GM12874 (cell line): ENCODE results near the gene COL4A6.

Experiments
- TF ChIP-seq, protein P1 (sequence below): IDR thresholded peaks from 2 replicates; pipeline ENCODE4 v1.5.1; 2011; ENCODE audit warnings: low read depth, mild to moderate bottlenecking, control low read depth, low read length, moderate library complexity; ENCODE audit not compliant: insufficient read depth

COL4A6 gene

DNA sequence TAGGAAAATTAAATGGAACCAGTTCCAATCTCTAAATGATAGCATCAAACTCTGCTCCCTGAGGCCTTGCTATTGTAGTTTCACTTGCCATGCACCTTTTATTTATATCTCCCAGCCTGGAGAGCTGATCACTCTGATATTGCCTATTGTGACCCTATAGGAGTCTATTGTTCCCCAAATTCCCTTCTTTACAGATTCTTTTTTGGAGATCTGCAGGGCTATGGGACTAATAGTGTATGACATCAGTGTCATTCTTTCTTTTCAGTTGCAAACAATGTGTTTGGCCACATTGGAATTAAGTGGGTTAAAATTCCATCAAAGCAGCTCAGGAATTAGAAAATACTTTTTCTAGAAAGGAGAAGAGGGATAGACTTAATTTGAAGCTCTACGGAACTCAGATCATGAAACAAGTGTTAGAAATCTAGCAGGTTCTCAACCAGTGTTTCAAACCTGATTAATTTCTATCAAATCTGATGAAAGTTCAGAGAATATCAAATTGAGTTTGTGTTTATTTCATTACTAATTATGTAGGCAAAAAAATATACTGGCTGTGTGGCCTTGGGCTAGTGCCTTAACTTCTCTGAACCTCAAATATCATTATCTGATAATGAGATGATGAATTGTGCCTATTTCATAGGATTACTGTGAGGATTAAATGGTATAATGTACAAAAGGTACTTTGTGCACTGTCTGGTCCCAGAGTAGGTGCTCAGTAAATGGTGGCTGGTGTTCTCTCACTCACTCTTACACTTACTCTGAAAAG lies 71.4 kb downstream of the COL4A6 start:
- TF ChIP-seq, protein P1, sequence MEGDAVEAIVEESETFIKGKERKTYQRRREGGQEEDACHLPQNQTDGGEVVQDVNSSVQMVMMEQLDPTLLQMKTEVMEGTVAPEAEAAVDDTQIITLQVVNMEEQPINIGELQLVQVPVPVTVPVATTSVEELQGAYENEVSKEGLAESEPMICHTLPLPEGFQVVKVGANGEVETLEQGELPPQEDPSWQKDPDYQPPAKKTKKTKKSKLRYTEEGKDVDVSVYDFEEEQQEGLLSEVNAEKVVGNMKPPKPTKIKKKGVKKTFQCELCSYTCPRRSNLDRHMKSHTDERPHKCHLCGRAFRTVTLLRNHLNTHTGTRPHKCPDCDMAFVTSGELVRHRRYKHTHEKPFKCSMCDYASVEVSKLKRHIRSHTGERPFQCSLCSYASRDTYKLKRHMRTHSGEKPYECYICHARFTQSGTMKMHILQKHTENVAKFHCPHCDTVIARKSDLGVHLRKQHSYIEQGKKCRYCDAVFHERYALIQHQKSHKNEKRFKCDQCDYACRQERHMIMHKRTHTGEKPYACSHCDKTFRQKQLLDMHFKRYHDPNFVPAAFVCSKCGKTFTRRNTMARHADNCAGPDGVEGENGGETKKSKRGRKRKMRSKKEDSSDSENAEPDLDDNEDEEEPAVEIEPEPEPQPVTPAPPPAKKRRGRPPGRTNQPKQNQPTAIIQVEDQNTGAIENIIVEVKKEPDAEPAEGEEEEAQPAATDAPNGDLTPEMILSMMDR, result no peak

DNA sequence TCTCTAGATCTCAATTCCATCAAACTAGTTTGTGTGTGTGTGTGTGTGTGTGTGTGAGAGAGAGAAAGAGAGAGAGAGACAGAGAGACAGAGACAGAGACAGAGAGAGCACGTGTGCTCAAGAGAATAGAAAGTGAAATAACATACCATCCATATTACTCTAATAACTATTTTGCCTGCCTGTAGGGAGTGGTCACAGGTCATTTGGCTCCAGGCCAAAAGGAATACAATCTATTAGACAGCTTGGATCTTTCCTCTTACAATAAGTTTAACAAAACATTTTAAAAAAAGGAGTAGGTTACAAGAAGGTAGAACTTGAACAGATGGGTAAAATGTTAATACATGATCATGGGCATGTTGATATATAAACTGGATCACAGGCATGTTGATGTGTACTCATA lies 76.2 kb downstream of the COL4A6 start:
- TF ChIP-seq, protein P1, result no peak

DNA sequence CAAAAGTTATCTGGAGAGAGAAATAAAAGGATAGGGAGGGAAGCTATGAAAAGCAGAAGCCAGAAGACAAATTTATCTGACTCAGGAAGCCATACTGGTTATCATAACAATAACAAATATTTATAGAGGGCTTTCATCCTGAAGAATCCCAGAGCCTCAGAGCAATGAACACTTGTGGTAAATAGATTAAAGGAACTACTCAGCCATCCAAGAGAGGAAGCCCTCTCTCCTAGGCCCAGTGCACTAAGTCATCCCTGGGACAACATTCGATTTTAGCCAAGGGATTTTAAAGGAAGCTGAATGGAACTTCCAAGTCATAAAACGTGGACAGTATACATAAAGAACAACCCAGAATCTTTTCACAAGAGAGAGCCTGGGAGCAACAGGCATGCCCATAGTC lies 76.9 kb downstream of the COL4A6 start:
- TF ChIP-seq, protein P1, result no peak

DNA sequence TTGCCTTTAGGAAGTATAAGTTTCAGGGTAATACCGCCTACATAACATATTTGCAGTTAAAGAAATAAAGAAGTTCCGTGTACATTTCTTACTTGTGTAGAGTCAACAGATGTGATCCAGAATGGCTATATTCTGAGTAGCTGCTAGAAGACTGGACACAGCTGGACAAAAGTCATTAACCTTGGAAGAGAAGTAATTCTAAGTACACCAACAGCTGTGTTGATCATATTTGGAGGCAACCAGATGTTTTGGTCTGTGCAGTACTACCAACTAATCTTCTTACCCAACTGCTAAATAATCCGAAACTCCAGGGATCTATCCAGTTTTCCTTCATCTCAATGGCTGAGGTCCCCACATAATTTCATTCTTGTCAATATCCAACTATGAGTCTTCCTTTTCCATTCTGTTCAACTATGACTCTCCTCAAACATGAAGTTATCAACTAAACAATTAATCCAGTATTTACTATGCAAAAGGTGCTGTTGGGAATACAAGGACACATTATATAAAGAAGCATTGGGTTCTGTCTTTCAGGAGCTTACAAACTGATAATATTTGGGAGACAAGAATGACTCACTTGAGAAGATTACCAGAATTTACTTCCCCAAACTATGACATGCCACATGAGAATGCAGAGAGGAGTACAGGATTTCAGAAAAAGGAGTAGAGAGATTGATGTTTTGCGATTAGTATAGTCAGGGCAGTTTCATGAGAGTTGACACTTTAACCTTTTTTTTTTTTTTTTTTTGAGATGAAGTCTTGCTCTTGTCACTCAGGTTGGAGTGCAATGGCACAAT lies 78.2 kb downstream of the COL4A6 start:
- TF ChIP-seq, protein P1, result no peak

DNA sequence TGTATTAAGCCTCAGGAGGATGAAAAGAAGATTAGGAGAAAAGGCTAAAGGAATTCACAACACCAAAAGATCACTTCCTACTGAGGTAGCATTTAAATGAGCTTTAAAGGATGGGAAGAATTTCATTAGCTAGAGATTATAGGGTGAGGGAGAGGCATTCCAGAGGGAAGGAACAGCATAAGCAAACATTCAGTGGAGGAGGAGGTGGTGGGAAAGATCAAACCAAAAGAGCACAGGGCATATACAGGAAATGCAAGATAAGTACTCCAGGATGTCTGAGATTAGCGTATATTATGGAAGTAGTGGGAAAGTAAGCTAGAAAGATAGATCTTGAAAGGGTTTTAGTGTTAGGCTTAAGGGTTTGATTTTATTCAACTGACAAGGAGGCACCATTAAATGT lies 84.8 kb downstream of the COL4A6 start:
- TF ChIP-seq, protein P1, result no peak

DNA sequence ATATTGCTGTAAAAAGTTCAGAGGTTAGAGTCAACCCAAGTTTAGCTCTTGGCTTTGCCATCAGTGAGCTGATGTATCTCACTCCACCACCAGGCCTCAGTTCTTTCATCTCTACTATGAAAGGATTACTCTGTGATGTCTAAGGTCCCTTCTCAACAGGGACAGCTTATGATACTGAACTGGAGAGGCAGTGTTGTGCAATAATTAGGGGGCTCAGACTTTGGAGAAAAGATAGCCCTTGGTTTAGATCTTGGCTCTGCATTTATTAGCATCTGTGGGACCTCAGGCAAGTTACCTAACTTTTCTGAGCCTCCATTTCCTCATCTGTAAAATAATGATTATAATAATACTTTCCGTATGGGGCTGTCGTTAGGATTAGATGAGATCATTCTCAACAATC lies 89.0 kb downstream of the COL4A6 start:
- TF ChIP-seq, protein P1, result no peak

DNA sequence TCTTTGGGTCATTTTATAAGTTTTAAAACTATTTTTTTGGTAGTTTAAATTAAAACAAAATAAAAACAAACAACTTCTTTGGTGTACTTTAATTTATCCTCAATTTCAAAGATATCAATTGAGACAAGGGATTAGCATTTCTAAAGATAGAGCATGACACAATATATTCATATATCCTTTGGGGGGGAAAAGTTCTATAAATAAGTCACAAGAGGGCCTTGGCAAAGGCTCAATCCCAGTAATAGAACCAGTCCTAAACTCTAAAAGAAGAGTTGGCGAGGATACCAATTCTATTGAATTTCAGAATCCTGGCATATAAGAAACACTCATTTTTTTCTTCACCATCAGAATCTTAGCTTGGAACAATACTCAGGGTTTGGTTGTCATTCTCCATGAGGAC lies 89.7 kb downstream of the COL4A6 start:
- TF ChIP-seq, protein P1, result no peak
